Measurements from ENCODE around the gene PKHD1. TPM values are rescaled to one million over a fixed set of nuclear protein-coding genes. Genes with fewer than 3 reads are reported as not detected.

The PKHD1 gene
- total and polyA plus RNA-seq, 2 of the 8 experiments (the other 6 are each of a cell fraction or from before 2014, with no cell fraction given): 0.06 to 0.09 TPM

DNA sequence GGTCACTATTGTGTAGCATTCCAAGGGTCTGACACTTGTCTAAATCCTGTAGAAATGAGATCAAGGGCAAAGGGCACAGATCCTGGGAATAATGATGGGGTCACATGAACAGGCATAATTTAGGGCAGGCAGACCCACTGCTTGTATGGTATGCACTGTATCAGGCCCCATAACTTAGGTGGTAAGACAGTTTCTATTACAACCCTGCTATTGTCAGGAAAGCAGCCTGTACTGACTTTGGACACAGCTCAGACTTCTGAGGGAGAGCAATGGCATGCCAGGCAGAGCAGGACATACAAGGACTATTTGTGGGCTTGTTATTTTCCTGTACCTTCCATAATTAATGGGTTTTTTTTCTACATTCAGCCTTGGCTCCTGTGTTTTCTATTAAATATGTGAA is 286.8 kb downstream of the PKHD1 start:
- no peak overlapping the region for H2AK5ac ChIP-seq (ENCODE audit: low read depth, low read length)
- no peak overlapping the region for H4K8ac ChIP-seq (ENCODE audit: extremely low read depth, insufficient read depth, low read length)
- DNase-seq (ENCODE audit: low read depth in 1 of 2, low spot score in 2 of 2): no peak
- H3K27ac ChIP-seq (ENCODE audit: low read depth, low read length): no peak overlapping the region
- H2BK12ac ChIP-seq (ENCODE audit: low read depth, low read length): no peak overlapping the region
- H3K23ac ChIP-seq (ENCODE audit: insufficient read length): no peak overlapping the region
- no peak overlapping the region for H2AFZ ChIP-seq (ENCODE audit: low read length)
- no peaks in the 10 kb centered on the region for H3K79me2 ChIP-seq (ENCODE audit: control insufficient read depth in 1 of 2, insufficient read depth in 2 of 2, low read length in 2 of 2)
- no peaks in the 10 kb centered on the region for H3K9me3 ChIP-seq (ENCODE audit: insufficient read depth in 2 of 2, low read depth in 1 of 2, low read length in 1 of 2)
- H4K20me1 ChIP-seq (replicated peaks in 1 of 2; ENCODE audit: control insufficient read depth in 1 of 2, insufficient read depth in 2 of 2, low read length in 2 of 2): no peaks in the 10 kb centered on the region
- no peak overlapping the region for H2BK15ac ChIP-seq (ENCODE audit: low read length)
- FAIRE-seq: no peak
- H3K27me3 ChIP-seq (replicated peaks in 1 of 4; ENCODE audit: control insufficient read depth in 3 of 4, extremely low read depth in 1 of 4, insufficient read depth in 3 of 4, low read length in 3 of 4): no peaks in the 10 kb centered on the region
- TF ChIP-seq POLR2AphosphoS5 (IDR thresholded peaks at IDR 0.05; ENCODE audit: low read depth, low read length) (no peak), SUZ12 (IDR thresholded peaks at IDR 0.05; ENCODE audit: low read length) (no peak), TAF7 (optimal IDR thresholded peaks at IDR 0.05; ENCODE audit: borderline replicate concordance, low read depth, low read length) (no peak), RXRA (IDR thresholded peaks at IDR 0.05; ENCODE audit: insufficient read depth, low read depth, low read length) (no peak), EZH2 (IDR thresholded peaks at IDR 0.05; ENCODE audit: low read depth, low read length, severe bottlenecking) (no peak), RNF2 (IDR thresholded peaks at IDR 0.05; ENCODE audit: borderline replicate concordance, low read depth, low read length, missing control alignments, poor library complexity, severe bottlenecking) (no peak), CBX5 (IDR thresholded peaks at IDR 0.05; ENCODE audit: low read depth, low read length) (no peak), JUN (IDR thresholded peaks at IDR 0.05; ENCODE audit: low read depth, low read length) (no peak), CTBP2 (IDR thresholded peaks at IDR 0.05; ENCODE audit: borderline replicate concordance, insufficient read depth, insufficient read length, low read length) (no peak), POU5F1 (IDR thresholded peaks at IDR 0.05; ENCODE audit: low read depth, low read length) (no peak)
- H2BK120ac ChIP-seq (replicated peaks; ENCODE audit: low read depth, low read length): no peak overlapping the region
- no peaks in the 10 kb centered on the region for H3K36me3 ChIP-seq (ENCODE audit: control insufficient read depth in 2 of 4, insufficient read depth in 4 of 4, low read length in 3 of 4)
- no peaks in the 10 kb centered on the region for H3K79me1 ChIP-seq (ENCODE audit: low read depth, low read length)
- H3K4me1 ChIP-seq (replicated peaks in 1 of 4; ENCODE audit: control insufficient read depth in 3 of 4, insufficient read depth in 4 of 4, low read length in 3 of 4): no peaks in the 10 kb centered on the region
- no peak overlapping the region for H3K14ac ChIP-seq (ENCODE audit: insufficient read length)
- no peak overlapping the region for H3K56ac ChIP-seq (replicated peaks; ENCODE audit: insufficient read length, low read depth, low read length)
- H4K91ac ChIP-seq (replicated peaks; ENCODE audit: insufficient read length, low read length): no peak overlapping the region
- no peak overlapping the region for H3K9ac ChIP-seq (replicated peaks in 1 of 4; ENCODE audit: extremely low read depth in 1 of 4, low read depth in 3 of 4, low read length in 3 of 4)
- no peak overlapping the region for H3K4ac ChIP-seq (replicated peaks; ENCODE audit: insufficient read length, low read depth, low read length)
- no peak overlapping the region for H2BK5ac ChIP-seq (ENCODE audit: low read depth, low read length)
- ChIA-PET POLR2A (ENCODE audit: partially characterized antibody) (interaction anchor here (0.7 kb wide), 1 partner anchor 657 kb away, joined by 3 read pairs; no protein-coding TSS in a partner anchor), CTCF (ENCODE audit: partially characterized antibody) (interaction anchor here (0.7 to 1.0 kb wide), 4 partner anchors 48 to 249 kb away, joined by 3 to 4 read pairs (median 3); no protein-coding TSS in a partner anchor)
- H3K18ac ChIP-seq (ENCODE audit: extremely low read depth, low read length): no peak overlapping the region
- H3K4me3 ChIP-seq (ENCODE audit: extremely low read depth in 1 of 4, insufficient read depth in 2 of 4, low read depth in 3 of 4, low read length in 4 of 4): no peak overlapping the region
- H4K5ac ChIP-seq (ENCODE audit: insufficient read length, low read depth, low read length): no peak overlapping the region
- no peak overlapping the region for H3K4me2 ChIP-seq (ENCODE audit: insufficient read depth in 1 of 2, low read depth in 2 of 2, low read length in 2 of 2)
- H3K23me2 ChIP-seq (ENCODE audit: low read depth, low read length): no peaks in the 10 kb centered on the region
- H2BK20ac ChIP-seq (ENCODE audit: low read length): no peak overlapping the region

Measured in H1 (cell line).